Measurements from ENCODE around the gene GYG1. TPM values are rescaled to one million over a fixed set of nuclear protein-coding genes. Genes with fewer than 3 reads are reported as not detected.
A peak's percentile ranks its signal among the peaks of the same experiment; 100 is the strongest.
"Not testable (repeated sequence)": the region's sequence is repeated elsewhere in the genome, so short reads cannot be mapped to it uniquely, and the experiment has no call there.

The GYG1 gene
- total RNA-seq, 1 donor from 2014 or later = 155 TPM

GRCh38 chr3:148971401-148972163, 19.8 kb upstream of the GYG1 start:
- no peaks in the 10 kb centered on the region for H3K36me3 ChIP-seq
- no peaks in the 10 kb centered on the region for H3K9me3 ChIP-seq (replicated peaks)
- peaks cover 35% of the 10 kb centered on the region for H3K4me1 ChIP-seq
- no peaks in the 10 kb centered on the region for H3K27me3 ChIP-seq (ENCODE audit: low read depth)
- intact Hi-C loops (cut with micrococcal nuclease) = no loop called here
- no peak overlapping the region for H3K27ac ChIP-seq (replicated peaks)
- TF ChIP-seq CTCF (IDR thresholded peaks at IDR 0.05; ENCODE audit: borderline replicate concordance) = no peak
- DNase-seq = no peak
- H3K4me3 ChIP-seq = no peak overlapping the region

GRCh38 chr3:148974726-148975125, 16.6 kb upstream of the GYG1 start:
- Histone ChIP-seq H3K27me3 (ENCODE audit: low read depth) (no peaks in the 10 kb centered on the region), H3K4me3 (peak overlapping the region; percentile 28), H3K36me3 (no peaks in the 10 kb centered on the region), H3K4me1 (peaks cover 35% of the 10 kb centered on the region), H3K27ac (replicated peaks) (peak overlapping the region; percentile 88), H3K9me3 (replicated peaks) (no peaks in the 10 kb centered on the region)
- DNase-seq = no peak
- no peak for TF ChIP-seq CTCF (IDR thresholded peaks at IDR 0.05; ENCODE audit: borderline replicate concordance)
- intact Hi-C loops (cut with micrococcal nuclease) = no loop called here

- Histone ChIP-seq H3K36me3 (no peaks in the 10 kb centered on the region), H3K4me3 (peak overlapping the region; percentile 28), H3K9me3 (replicated peaks) (no peaks in the 10 kb centered on the region), H3K27me3 (ENCODE audit: low read depth) (no peaks in the 10 kb centered on the region), H3K27ac (replicated peaks) (peak overlapping the region; percentile 88), H3K4me1 (peaks cover 35% of the 10 kb centered on the region)
- peak; percentile 68 for DNase-seq
- TF ChIP-seq CTCF (IDR thresholded peaks at IDR 0.05; ENCODE audit: borderline replicate concordance) = peak; percentile 20
- intact Hi-C loops (cut with micrococcal nuclease) = no loop called here
Measured at GRCh38 chr3:148975248-148975647, 16.1 kb upstream of the GYG1 start.

- Histone ChIP-seq H3K27me3 (ENCODE audit: low read depth) (no peaks in the 10 kb centered on the region), H3K4me1 (peaks cover 35% of the 10 kb centered on the region), H3K4me3 (no peak overlapping the region), H3K9me3 (replicated peaks) (no peaks in the 10 kb centered on the region), H3K27ac (replicated peaks) (peak overlapping the region; percentile 88), H3K36me3 (no peaks in the 10 kb centered on the region)
- DNase-seq = no peak
- no peak for TF ChIP-seq CTCF (IDR thresholded peaks at IDR 0.05; ENCODE audit: borderline replicate concordance)
- intact Hi-C loops (cut with micrococcal nuclease) = no loop called here
Measured at GRCh38 chr3:148975696-148976095, 15.6 kb upstream of the GYG1 start.

GRCh38 chr3:148981273-148981672, 10.1 kb upstream of the GYG1 start:
- H3K4me3 ChIP-seq = no peak overlapping the region
- H3K27ac ChIP-seq (replicated peaks) = no peak overlapping the region
- intact Hi-C loops (cut with micrococcal nuclease) = no loop called here
- H3K27me3 ChIP-seq (ENCODE audit: low read depth) = no peaks in the 10 kb centered on the region
- DNase-seq = no peak
- peaks cover 6% of the 10 kb centered on the region for H3K9me3 ChIP-seq (replicated peaks)
- H3K4me1 ChIP-seq = no peaks in the 10 kb centered on the region
- no peak for TF ChIP-seq CTCF (IDR thresholded peaks at IDR 0.05; ENCODE audit: borderline replicate concordance)
- no peaks in the 10 kb centered on the region for H3K36me3 ChIP-seq

- intact Hi-C loops (cut with micrococcal nuclease); H3K4me3 ChIP-seq; H3K27me3 ChIP-seq (ENCODE audit: low read depth); H3K36me3 ChIP-seq; H3K9me3 ChIP-seq (replicated peaks); H3K27ac ChIP-seq (replicated peaks); DNase-seq: not testable (repeated sequence)
- peaks cover 25% of the 10 kb centered on the region for H3K4me1 ChIP-seq
Measured at GRCh38 chr3:148987551-148987950, 3.8 kb upstream of the GYG1 start.
